ENCODE measurements around the gene ANO2.
"Not testable (repeated sequence)": the region's sequence is repeated elsewhere in the genome, so short reads cannot be mapped to it uniquely, and the experiment has no call there.

The ANO2 gene

DNA sequence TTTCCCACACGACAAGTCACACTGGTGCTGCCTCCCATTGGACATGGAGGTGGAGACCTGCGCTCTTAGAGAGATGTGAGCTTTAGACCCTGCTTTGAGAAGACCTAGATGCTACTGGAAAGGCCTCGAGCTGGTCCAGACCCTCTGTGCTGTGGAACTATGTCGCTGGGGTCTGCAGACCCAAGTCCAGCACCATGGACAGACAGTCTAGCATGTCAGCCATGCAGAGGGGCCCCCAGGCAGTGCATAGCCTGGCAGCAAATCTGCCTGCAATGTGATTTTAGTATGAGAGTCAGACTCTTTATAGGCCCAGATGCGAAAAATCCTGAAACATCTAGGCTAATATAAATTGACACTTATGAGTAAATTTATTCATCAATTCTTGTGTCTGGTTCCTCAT is 371.7 kb downstream of the ANO2 start:
- no peak for DNase-seq

GRCh38 chr12:5571115-5571514 is 373.9 kb downstream of the ANO2 start:
- DNase-seq = no peak

DNA sequence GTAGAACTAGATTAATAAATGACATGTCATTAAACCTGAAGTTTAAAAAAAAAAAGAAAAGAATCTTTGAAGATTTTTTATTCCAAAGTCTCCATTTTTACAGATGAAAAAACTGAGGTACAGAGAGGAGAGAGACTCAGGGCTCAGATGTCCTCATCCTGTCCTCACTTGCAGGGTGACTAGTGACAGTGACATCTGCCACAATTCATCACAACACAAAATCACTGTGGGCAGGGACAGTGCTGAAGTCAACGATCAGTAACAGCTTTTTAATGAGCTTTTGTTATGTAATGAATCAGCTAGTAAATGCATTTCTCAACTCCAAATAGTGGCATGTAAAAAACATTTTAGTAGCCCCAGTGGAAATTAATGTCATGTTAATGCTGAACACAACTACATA is 374.6 kb downstream of the ANO2 start:
- no peak for DNase-seq

- DNase-seq = no peak
Measured at GRCh38 chr12:5568325-5568981, 376.6 kb downstream of the ANO2 start.

DNA sequence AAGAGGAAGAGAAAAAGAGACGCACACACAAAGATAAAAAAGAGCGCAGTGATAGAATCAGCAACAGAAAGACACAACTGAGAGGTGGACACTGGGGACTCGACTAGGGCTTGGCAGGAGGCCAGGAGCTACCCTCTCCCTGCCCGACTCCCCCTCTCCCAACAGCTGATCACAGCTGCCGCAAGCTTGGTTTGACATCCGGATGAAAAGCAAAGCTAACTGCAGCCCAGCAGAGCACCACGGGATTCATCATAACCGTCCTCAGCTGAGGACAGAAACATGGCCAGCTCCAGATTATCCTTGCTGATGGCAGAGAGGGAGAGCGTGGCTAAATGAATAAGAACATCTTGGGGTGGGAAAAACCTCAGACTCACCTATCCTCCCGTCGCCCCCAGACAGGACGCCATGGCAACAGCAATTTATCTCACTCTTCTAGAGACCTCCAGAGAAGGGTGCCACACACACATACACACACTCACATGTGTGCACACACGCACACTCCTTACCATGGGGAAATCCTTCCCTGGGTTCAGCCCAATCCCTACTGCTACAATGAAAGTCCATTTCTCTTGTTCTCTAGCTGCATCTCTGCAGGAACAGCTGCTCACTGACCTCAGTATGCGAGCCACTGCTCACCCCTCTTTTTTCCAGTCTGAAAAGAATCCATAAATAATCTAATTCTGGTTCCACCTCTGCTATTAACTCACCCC is 377.9 kb downstream of the ANO2 start:
- DNase-seq = no peak

DNA sequence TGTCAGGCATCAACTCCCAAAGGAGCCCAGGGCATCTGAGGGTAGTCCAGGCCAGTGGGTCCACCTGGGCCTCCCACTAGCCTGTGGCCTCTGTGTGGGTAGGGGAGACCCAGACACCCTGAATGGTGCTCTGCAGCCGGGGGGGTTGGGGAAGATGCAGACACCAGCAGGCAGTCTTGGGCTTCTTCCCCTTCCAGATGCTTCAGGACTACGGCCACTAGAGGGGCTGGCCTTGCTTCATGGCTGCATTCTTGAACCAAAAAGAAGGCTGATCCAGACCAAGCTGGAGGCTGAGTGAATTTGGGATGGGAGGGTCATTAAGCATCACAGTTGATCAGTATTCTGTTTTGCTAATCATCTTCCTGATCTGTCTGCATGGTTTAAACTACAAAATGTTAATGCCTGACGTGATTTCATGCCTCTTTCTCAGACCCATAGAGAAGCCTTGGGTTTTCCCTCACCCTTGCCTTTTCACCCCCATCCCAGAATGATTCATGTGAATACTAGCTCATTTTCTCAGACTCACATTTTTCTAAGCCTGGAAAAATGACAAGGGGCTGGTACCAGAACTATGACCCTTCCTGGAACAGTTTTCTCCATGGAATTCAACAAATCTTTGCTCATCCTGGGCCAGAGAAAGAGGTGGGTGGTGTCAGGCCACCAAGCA is 379.0 kb downstream of the ANO2 start:
- no peak for DNase-seq

- DNase-seq = no peak
Measured at GRCh38 chr12:5562581-5562980, 382.5 kb downstream of the ANO2 start.

- DNase-seq = no peak
Measured at GRCh38 chr12:5561846-5562245, 383.2 kb downstream of the ANO2 start.

DNA sequence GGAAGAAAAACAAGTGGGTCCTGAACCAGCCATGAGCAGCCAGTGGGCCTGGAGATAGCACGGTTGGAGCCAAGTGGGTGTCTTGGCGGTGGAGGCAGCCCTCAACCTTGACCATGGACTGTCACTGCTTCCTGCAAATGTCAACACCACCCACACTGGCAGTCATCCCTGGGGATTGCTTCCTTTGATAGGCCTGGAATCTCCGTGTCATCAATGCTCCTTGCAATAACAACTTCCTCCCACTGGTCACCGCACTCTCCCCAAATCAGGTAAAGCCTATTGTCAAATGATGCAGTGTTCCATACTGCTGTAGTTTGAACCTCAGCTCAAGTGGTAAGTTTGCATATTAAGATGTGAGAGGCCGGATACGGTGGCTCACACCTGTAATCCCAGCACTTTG is 384.0 kb downstream of the ANO2 start:
- no peak for DNase-seq

DNA sequence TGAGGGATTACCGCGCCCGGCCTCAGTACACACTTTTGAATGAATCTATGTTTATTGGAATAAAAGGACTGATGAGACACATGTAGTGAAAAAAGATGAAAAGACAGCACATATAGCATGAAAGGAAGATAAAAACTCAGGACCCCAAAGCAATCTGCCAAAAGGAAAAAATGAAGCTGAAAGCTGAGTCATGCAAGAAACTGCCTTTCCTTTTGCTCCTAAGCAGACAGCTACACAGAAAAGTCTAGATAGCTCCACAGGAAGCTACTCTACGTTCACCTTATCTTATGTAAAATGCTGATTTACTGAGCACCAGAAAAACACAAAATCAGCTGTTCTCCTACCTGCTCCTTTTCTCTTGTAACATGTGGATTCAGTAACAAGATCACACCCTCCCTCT is 384.8 kb downstream of the ANO2 start:
- DNase-seq = no peak

GRCh38 chr12:5557906-5558305 is 387.2 kb downstream of the ANO2 start:
- DNase-seq = no peak

DNA sequence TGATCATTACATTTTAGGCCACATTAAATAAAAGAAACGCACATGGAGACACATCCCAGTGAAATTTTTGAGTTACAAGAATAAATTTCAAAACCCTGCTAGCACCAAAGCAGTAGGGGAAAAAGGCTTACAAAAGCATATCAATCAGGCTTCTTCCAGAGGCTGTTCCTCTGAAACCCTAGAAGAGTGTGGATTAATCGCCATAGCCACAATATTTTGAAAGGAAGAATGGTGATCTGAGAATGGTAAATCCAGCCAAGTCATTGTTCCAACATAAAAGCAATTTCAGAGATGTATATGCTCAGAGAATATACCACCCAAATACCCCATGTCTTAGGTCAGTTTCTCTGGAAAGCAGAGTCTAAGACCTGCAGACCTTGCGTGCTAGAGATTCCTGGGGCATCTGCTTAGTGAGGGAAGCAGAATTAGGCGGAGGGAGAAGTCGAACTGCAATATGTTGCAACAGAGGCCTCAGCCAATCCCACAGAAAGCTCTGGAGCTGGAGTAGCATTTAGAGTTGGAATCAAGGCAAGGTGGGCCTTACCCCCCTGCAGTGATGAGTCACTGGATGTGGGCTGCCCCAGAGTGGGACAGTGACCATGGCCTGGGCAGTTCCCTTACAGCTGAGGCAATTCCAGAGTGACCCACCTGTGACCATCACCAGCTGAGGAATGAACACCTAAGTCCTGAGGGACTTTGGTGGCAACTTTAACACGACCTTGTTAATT is 387.9 kb downstream of the ANO2 start:
- no peak for DNase-seq

- no peak for DNase-seq
Measured at GRCh38 chr12:5556033-5556614, 388.9 kb downstream of the ANO2 start.

- no peak for DNase-seq
Measured at GRCh38 chr12:5554711-5555110, 390.3 kb downstream of the ANO2 start.

DNA sequence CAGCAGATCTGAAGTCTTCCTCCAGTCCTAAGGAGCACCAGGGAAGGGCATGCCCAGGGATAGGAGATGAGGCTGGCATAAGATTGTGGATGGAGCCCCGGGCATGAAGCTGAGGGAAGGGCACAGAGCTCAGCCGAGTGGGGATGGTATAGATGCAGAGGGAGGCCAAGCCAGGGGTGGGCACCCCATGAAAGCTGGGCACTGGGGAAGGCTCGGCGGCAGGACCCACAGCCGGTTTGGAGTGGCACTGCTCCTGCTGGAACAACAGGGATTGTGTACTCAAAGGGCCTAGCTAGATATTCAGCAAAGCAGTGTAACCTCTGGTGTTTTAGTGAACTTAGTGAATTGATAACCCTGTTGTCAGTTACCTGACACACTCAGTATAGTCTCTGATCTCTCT is 396.0 kb downstream of the ANO2 start:
- no peak for DNase-seq

- no peak for DNase-seq
Measured at GRCh38 chr12:5548152-5548943, 396.7 kb downstream of the ANO2 start.

DNA sequence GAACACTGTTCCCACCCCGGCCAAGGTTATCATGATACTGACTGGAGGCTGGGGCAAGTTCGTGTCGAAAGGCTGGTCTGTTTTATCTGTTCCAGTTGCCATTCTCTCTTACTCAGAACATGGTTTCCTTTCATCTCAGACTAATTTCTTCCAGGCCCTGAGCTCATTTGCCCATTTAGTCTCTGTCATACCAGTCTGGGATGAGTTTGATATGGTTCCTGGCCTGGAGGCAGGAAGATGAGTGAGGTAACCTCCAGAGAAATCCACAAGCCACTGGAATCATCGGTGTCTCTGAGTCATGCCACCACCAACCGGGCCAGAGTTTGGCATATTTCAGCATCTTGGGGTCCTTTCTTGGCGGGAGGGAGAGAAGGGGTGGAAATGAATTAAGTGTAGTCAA is 398.4 kb downstream of the ANO2 start:
- DNase-seq = no peak

DNA sequence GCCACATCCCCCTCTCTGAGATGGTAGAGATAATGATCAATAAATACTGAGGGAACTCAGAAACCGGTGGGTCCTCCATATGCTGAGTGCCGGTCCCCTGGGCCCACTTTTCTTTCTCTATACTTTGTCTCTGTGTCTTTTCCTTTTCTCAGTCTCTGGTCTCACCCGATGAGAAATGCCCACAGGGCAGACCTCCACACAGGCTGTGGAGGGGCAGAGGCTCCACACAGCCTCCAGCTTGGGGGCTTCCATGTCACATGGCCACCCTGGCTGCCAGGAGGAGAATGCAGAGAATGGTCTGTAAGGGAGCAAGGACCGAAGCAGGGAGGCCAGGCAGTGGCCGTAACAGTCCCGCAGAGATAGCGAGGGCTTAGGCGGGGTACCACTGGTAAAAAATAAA is 407.3 kb downstream of the ANO2 start:
- DNase-seq = no peak

GRCh38 chr12:5537026-5537615 is 407.9 kb downstream of the ANO2 start:
- not testable (repeated sequence) for DNase-seq

DNA sequence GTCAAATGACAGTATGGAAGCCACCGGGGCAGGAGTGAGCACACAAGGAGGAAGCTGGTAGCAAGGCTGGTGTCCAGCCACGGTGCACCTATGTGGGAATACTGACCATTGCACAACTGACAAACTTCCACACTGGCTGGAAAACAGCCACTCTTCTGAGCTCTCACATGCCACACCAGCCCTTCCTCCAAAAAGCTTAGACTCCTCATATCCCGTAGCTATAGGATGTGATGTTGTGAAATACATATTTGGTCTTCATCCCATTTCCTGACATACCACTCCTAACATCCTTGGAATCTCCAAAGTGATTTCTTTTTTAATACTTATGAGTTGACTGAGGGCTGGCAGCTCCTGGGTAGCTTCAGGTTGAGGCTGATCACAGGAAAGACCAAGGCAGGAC is 409.5 kb downstream of the ANO2 start:
- no peak for DNase-seq

DNA sequence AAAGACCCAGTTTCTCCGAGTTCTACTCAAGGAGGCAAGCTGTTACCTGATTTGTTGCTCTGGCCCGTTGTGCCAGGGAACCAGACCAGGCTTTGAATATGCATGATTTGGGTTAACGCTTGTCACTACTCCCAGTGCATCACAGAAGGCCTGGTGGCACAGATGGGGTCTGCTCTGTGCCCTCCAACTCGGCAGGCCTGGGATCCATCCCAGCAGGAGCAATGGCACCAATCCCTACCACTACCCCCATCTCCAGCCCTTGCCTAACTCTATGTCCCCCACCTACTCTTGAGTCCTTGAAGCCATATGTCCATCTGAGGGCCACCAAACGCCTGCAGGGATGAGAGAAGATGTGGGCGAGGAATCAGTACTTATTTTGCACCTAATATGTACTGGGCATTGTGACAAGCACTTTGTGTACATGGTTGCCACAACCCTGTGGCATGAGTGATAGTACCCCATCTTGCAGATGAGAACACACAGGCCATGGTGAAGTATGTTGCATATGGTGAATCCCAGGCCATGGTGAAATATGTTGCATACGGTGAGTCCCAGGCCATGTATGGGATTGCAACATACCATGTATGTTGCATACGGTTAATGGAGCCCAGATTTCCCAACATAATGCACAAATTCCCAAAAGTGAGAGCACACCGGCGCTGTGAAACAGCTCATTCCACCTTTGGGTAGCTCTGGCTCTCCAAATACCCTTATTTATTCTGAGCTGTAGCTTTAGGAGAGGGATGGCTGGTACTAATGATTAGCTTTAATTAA is 410.4 kb downstream of the ANO2 start:
- no peak for DNase-seq
